Natural killer cell (primary cell): ENCODE measurements around the gene ECI1. TPM values are rescaled to one million over a fixed set of nuclear protein-coding genes. Genes with fewer than 3 reads are reported as not detected.

Experiments
- ATAC-seq, 3 donors: fragments of 150-1000 bp in 2 of 3; fragments of 200-7000 bp in 1 of 3; cut with Tn5 transposase; 1 replicate in 1 of 3; 2 replicates in 2 of 3; pipeline ENCODE4 v1.10.0; 2021; ENCODE audit warnings: mild to moderate bottlenecking in 2 of 3, moderate library complexity in 2 of 3
- DNase-seq, 2 donors: peaks; one replicate each; pipeline versions ENCODE4 v3.0.0 to v3.0.0-alpha.2; 2013 to 2021; ENCODE audit warnings: mixed read lengths in 1 of 2
- H3K27ac ChIP-seq: one replicate; pipeline ENCODE4 v1.5.1; 2013; ENCODE audit warnings: mild to moderate bottlenecking, low read length
- H3K27me3 ChIP-seq: one replicate; pipeline ENCODE4 v1.6.1; 2013; ENCODE audit warnings: low read length; ENCODE audit not compliant: control insufficient read depth, insufficient read depth
- H3K36me3 ChIP-seq: one replicate; pipeline ENCODE4 v1.6.1; 2013; ENCODE audit warnings: low read length; ENCODE audit not compliant: control insufficient read depth, insufficient read depth
- H3K4me1 ChIP-seq: one replicate; pipeline ENCODE4 v1.6.1; 2013; ENCODE audit warnings: low read length; ENCODE audit not compliant: control insufficient read depth, insufficient read depth
- H3K4me3 ChIP-seq: one replicate; pipeline ENCODE4 v1.5.1; 2013; ENCODE audit warnings: low read length
- H3K9me3 ChIP-seq: one replicate; pipeline ENCODE4 v1.6.1; 2013; ENCODE audit warnings: low read length; ENCODE audit not compliant: control insufficient read depth, insufficient read depth
- H3K27ac Mint-ChIP-seq, 2 donors: one replicate each; pipeline ENCODE4 v1.8.0; 2022; ENCODE audit warnings: mild to moderate bottlenecking in 2 of 2, mixed read lengths in 2 of 2, moderate library complexity in 1 of 2
- H3K27me3 Mint-ChIP-seq, 2 donors: one replicate each; pipeline ENCODE4 v1.8.0; 2022; ENCODE audit warnings: low read depth in 2 of 2, mixed read lengths in 2 of 2
- H3K36me3 Mint-ChIP-seq: one replicate; pipeline ENCODE4 v1.8.0; 2022; ENCODE audit warnings: mixed read lengths
- H3K4me1 Mint-ChIP-seq, 2 donors: one replicate each; pipeline ENCODE4 v1.8.0; 2022; ENCODE audit warnings: mixed read lengths in 2 of 2
- H3K4me3 Mint-ChIP-seq: one replicate; pipeline ENCODE4 v1.8.0; 2022; ENCODE audit warnings: mild to moderate bottlenecking, moderate library complexity, mixed read lengths
- H3K9me3 Mint-ChIP-seq, 2 donors: one replicate each; pipeline ENCODE4 v1.8.0; 2022; ENCODE audit warnings: mixed read lengths in 2 of 2
- CTCF ChIP-seq: fragments of 200-600 bp; IDR thresholded peaks from one replicate; pipeline ENCODE4 v1.8.0; 2022; ENCODE audit warnings: antibody characterized with exemption
- WGBS: methylation state at CpG from one replicate; pipeline ENCODE4 v1.1.7; 2013; ENCODE audit warnings: missing lambda C conversion rate; ENCODE audit not compliant: insufficient coverage; 5-methylcytosine and 5-hydroxymethylcytosine counted together
- intact Hi-C: fragments of 100-400 bp; cut with micrococcal nuclease; formaldehyde crosslinking; loops from one replicate; pipeline ENCODE4 v1.14.2; 2022
- total RNA-seq, 4 donors: library from RNA; stranded (reverse); fragments of 120-200 nt in 1 of 4; gene quantifications; one replicate each; pipeline versions ENCODE4 v1.2.3 to v1.2.4, GENCODE V29; 2013 to 2022

ECI1 gene
- total RNA-seq, 3 donors from 2014 or later (not counting 1 experiment from before 2014, with no cell fraction given) = 14.6 to 19.2 (median 19.0) TPM

GRCh38 chr16:2223942-2224486 lies 27.4 kb downstream of the ECI1 start:
- H3K36me3 ChIP-seq = peaks cover 14% of the 10 kb centered on the region
- no peaks in the 10 kb centered on the region for H3K9me3 ChIP-seq
- peak overlapping the region; percentile 82 for H3K27ac ChIP-seq
- H3K4me1 ChIP-seq = peaks cover 22% of the 10 kb centered on the region
- DNase-seq (peak in 1 of 2 donors; percentile 45), ATAC-seq (peak; percentile 6 to 9 (median 7))
- H3K9me3 Mint-ChIP-seq = no peaks in the 10 kb centered on the region
- TF ChIP-seq CTCF = no peak
- H3K36me3 Mint-ChIP-seq = no peaks in the 10 kb centered on the region
- peaks cover 0 to 24% of the 10 kb centered on the region in 2 donors for H3K4me1 Mint-ChIP-seq
- intact Hi-C loops = loop anchor here (1.0 to 5.0 kb wide), 2 partner anchors 27 to 43 kb away; partner anchors contain the start of genes ECI1 and RNPS1
- H3K27ac Mint-ChIP-seq = peak overlapping the region; percentile 63 to 88
- H3K27me3 ChIP-seq = no peaks in the 10 kb centered on the region
- 4% methylated on average over 22 of the region's 22 CpGs for WGBS
- no peaks in the 10 kb centered on the region for H3K27me3 Mint-ChIP-seq
- H3K4me3 ChIP-seq = peak overlapping the region; percentile 97
- H3K4me3 Mint-ChIP-seq = peak overlapping the region; percentile 87

- Histone ChIP-seq H3K4me3 (peak within 1 kb of the TSS; percentile 97), H3K36me3 (peaks cover 7% of the 10 kb centered on the region), H3K27me3 (no peaks in the 10 kb centered on the region), H3K9me3 (no peaks in the 10 kb centered on the region), H3K4me1 (peaks cover 22% of the 10 kb centered on the region), H3K27ac (peak within 1 kb of the TSS; percentile 82)
- peaks cover 0 to 24% of the 10 kb centered on the region in 2 donors for H3K4me1 Mint-ChIP-seq
- no peak for TF ChIP-seq CTCF
- intact Hi-C loops = loop anchor here (1.0 to 5.0 kb wide), 2 partner anchors 28 to 44 kb away; partner anchors contain the start of genes ECI1 and RNPS1
- no peaks in the 10 kb centered on the region for H3K27me3 Mint-ChIP-seq
- H3K27ac Mint-ChIP-seq = peak within 1 kb of the TSS; percentile 63 to 88
- H3K9me3 Mint-ChIP-seq = no peaks in the 10 kb centered on the region
- peak; percentile 97 to 100 (median 97) for ATAC-seq
- DNase-seq = peak; percentile 96 to 99
- peak within 1 kb of the TSS; percentile 87 for H3K4me3 Mint-ChIP-seq
- under 1% methylated on average over 82 of the region's 82 CpGs for WGBS
- no peaks in the 10 kb centered on the region for H3K36me3 Mint-ChIP-seq
These were observed 28.0 kb downstream of the ECI1 start, which contains the start of gene E4F1 for GRCh38 chr16:2223221-2223941. Gene E4F1 (plus strand): TSS chr16:2223591. CDS start chr16:2223614, 23 bp downstream.

GRCh38 chr16:2216330-2216729 lies 35.1 kb downstream of the ECI1 start:
- H3K27ac Mint-ChIP-seq = no peak overlapping the region
- Histone ChIP-seq H3K4me1 (peaks cover 31% of the 10 kb centered on the region), H3K27ac (no peak overlapping the region), H3K9me3 (no peaks in the 10 kb centered on the region), H3K36me3 (peaks cover 5% of the 10 kb centered on the region), H3K27me3 (no peaks in the 10 kb centered on the region), H3K4me3 (no peak overlapping the region)
- intact Hi-C loops = loop anchor here (10.0 kb wide), 1 partner anchor 62 kb away; the partner anchor contains the start of gene TRAF7
- no peak for TF ChIP-seq CTCF
- no peaks in the 10 kb centered on the region for H3K27me3 Mint-ChIP-seq
- H3K4me3 Mint-ChIP-seq = peak overlapping the region; percentile 91
- ATAC-seq (no peak), DNase-seq (no peak)
- 94% methylated on average over 3 of the region's 4 CpGs for WGBS
- H3K4me1 Mint-ChIP-seq = peaks cover 0 to 16% of the 10 kb centered on the region in 2 donors
- no peaks in the 10 kb centered on the region for H3K36me3 Mint-ChIP-seq
- H3K9me3 Mint-ChIP-seq = no peaks in the 10 kb centered on the region
